ENCODE measurements around the gene HMMR. TPM values are rescaled to one million over a fixed set of nuclear protein-coding genes. Genes with fewer than 3 reads are reported as not detected.
A peak's percentile ranks its signal among the peaks of the same experiment; 100 is the strongest.

The HMMR gene
- total and polyA plus RNA-seq, 9 of the 15 experiments (the other 6 are each of a cell fraction or from before 2014, with no cell fraction given), result 74.9 to 133 (median 90.8) TPM

GRCh38 chr5:163505368-163506094, 45.1 kb downstream of the HMMR start, which contains the start of gene MAT2B (continued):
- TF ChIP-seq, protein P1, sequence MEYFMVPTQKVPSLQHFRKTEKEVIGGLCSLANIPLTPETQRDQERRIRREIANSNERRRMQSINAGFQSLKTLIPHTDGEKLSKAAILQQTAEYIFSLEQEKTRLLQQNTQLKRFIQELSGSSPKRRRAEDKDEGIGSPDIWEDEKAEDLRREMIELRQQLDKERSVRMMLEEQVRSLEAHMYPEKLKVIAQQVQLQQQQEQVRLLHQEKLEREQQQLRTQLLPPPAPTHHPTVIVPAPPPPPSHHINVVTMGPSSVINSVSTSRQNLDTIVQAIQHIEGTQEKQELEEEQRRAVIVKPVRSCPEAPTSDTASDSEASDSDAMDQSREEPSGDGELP (CRISPR knock-in tag; IDR thresholded peaks at IDR 0.05; ENCODE audit: borderline replicate concordance), result peak; percentile 60; the same call in 1 of the 2 replicates
- TF ChIP-seq ZNF232 (CRISPR knock-in tag; IDR thresholded peaks at IDR 0.05) (no peak), ARNT (IDR thresholded peaks at IDR 0.05) (no peak; a peak in 1 of 4 replicates), MTF1 (CRISPR knock-in tag; IDR thresholded peaks at IDR 0.05; ENCODE audit: borderline replicate concordance) (no peak), GMEB1 (CRISPR knock-in tag; IDR thresholded peaks at IDR 0.05) (peak; percentile 87), PHF8 (IDR thresholded peaks at IDR 0.05; ENCODE audit: borderline replicate concordance, low read length) (peak; percentile 93), FOXK2 (conservative IDR thresholded peaks at IDR 0.05 in 1 of 2, IDR thresholded peaks at IDR 0.05 in 1 of 2; ENCODE audit: low read depth in 2 of 2) (peak; percentile 97 to 98), ZNF146 (CRISPR knock-in tag; IDR thresholded peaks at IDR 0.05; ENCODE audit: unreplicated experiment) (no peak), FOXJ3 (CRISPR knock-in tag; IDR thresholded peaks at IDR 0.05) (no peak), GATAD2A (IDR thresholded peaks at IDR 0.05) (no peak; the same call in 1 of the 2 replicates), ZNF644 (tag; IDR thresholded peaks at IDR 0.05; ENCODE audit: low read depth) (no peak), NBN (IDR thresholded peaks at IDR 0.05; ENCODE audit: low read depth) (0 out of 2 replicates have a peak, but pooled peaks have one; percentile 76), TEAD1 (CRISPR knock-in tag; IDR thresholded peaks at IDR 0.05) (peak in 1 of 2 experiments; percentile 80; a peak in 2 of 4 replicates), CUX1 (CRISPR knock-in tag; IDR thresholded peaks at IDR 0.05) (no peak), NRF1 (conservative IDR thresholded peaks at IDR 0.05 in 1 of 2, IDR thresholded peaks at IDR 0.05 in 1 of 2) (peak; percentile 76 to 79), ZNF551 (CRISPR knock-in tag; IDR thresholded peaks at IDR 0.05) (no peak)
- TF ChIP-seq, protein P2, sequence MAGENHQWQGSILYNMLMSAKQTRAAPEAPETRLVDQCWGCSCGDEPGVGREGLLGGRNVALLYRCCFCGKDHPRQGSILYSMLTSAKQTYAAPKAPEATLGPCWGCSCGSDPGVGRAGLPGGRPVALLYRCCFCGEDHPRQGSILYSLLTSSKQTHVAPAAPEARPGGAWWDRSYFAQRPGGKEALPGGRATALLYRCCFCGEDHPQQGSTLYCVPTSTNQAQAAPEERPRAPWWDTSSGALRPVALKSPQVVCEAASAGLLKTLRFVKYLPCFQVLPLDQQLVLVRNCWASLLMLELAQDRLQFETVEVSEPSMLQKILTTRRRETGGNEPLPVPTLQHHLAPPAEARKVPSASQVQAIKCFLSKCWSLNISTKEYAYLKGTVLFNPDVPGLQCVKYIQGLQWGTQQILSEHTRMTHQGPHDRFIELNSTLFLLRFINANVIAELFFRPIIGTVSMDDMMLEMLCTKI (IDR thresholded peaks at IDR 0.05; ENCODE audit: partially characterized antibody), result no peak

Measured in K562 (cell line).